Stomach (tissue), 9 donors: ENCODE measurements around the gene MC4R. TPM values are rescaled to one million over a fixed set of nuclear protein-coding genes. Genes with fewer than 3 reads are reported as not detected.

Experiments
- DNase-seq, 2 donors: peaks; one replicate each; pipeline versions ENCODE4 v3.0.0 to v3.0.0-alpha.2; 2013 to 2019
- H3K27ac ChIP-seq, 5 donors: fragments of 200-600 bp in 4 of 5; sonication (generic) in 4 of 5; one replicate each; pipeline ENCODE4 v1.5.1; 2013 to 2019; ENCODE audit warnings: mild to moderate bottlenecking in 1 of 5, moderate library complexity in 1 of 5
- H3K27me3 ChIP-seq, 3 donors: fragments of 200-600 bp; sonication (generic); one replicate each; pipeline ENCODE4 v1.5.1; 2017 to 2019; ENCODE audit warnings: mixed run types in 1 of 3
- H3K36me3 ChIP-seq, 4 donors: fragments of 200-600 bp; sonication (generic); 1 replicate in 3 of 4; 2 replicates in 1 of 4; pipeline ENCODE4 v1.5.1; 2016 to 2019
- H3K4me1 ChIP-seq, 4 donors: fragments of 200-600 bp; sonication (generic); one replicate each; pipeline ENCODE4 v1.5.1; 2016 to 2019
- H3K4me3 ChIP-seq, 4 donors: fragments of 200-600 bp; sonication (generic) in 3 of 4; one replicate each; pipeline ENCODE4 v1.5.1; 2016 to 2019; ENCODE audit warnings: mild to moderate bottlenecking in 1 of 4
- H3K9me3 ChIP-seq, 4 donors: fragments of 200-600 bp; sonication (generic); one replicate each; pipeline ENCODE4 v1.5.1; 2016 to 2019
- EP300 ChIP-seq: sonication (generic); formaldehyde crosslinking; IDR thresholded peaks from one replicate; pipeline ENCODE4 v1.6.1; 2017; ENCODE audit warnings: antibody characterized with exemption
- POLR2A ChIP-seq, 4 donors: fragments of 450-650 bp; IDR thresholded peaks; one replicate each; pipeline ENCODE4 v1.6.1; 2016; ENCODE audit warnings: antibody characterized with exemption in 4 of 4, control low read depth in 2 of 4, mild to moderate bottlenecking in 1 of 4, moderate library complexity in 1 of 4
- POLR2AphosphoS5 ChIP-seq, 3 donors: sonication (generic); formaldehyde crosslinking; IDR thresholded peaks; one replicate each; pipeline ENCODE4 v1.6.1; 2016; ENCODE audit warnings: antibody characterized with exemption in 3 of 3
- WGBS, 5 donors: extraction: QIAGEN DNeasy Blood & Tissue Kit in 3 of 5; methylation state at CpG; one replicate each; pipeline versions ENCODE4 v1.1.5 to v1.1.7; 2013 to 2018; 5-methylcytosine and 5-hydroxymethylcytosine counted together
- intact Hi-C: fragments of 100-400 bp; cut with DNase I; formaldehyde crosslinking; loops from one replicate; pipeline ENCODE4 v1.15.1; 2023; ENCODE audit warnings: low total_unique reads
- polyA plus RNA-seq, 3 donors: library from polyadenylated mRNA; stranded (reverse); fragments of 200-250 nt; gene quantifications; one replicate each; pipeline ENCODE4 v1.2.3, GENCODE V29; 2013
- total RNA-seq, 5 donors: library from RNA; depleted of rRNA; stranded (reverse); fragments of >200 nt; gene quantifications; one replicate each; pipeline versions ENCODE4 v1.1.0 to v1.2.3, GENCODE V29; 2014 to 2016
- TF ChIP-seq, protein P1 (sequence below), 7 experiments: fragments of 450-650 bp in 4 of 7; fragments of 200-600 bp in 3 of 7; sonication (generic) in 3 of 7; IDR thresholded peaks; one replicate each; pipeline ENCODE4 v1.5.1; 2016 to 2019; ENCODE audit warnings: antibody characterized with exemption in 7 of 7, control low read depth in 2 of 7, mild to moderate bottlenecking in 1 of 7
- donor health status: healthy with polysubstance abuse.
- donor health status: Bipolar disorder and iron deficiency.
- donor health status: healthy.

Gene MC4R
- total and polyA plus RNA-seq, 8 donors = 0.73 TPM; not detected in 7

DNA sequence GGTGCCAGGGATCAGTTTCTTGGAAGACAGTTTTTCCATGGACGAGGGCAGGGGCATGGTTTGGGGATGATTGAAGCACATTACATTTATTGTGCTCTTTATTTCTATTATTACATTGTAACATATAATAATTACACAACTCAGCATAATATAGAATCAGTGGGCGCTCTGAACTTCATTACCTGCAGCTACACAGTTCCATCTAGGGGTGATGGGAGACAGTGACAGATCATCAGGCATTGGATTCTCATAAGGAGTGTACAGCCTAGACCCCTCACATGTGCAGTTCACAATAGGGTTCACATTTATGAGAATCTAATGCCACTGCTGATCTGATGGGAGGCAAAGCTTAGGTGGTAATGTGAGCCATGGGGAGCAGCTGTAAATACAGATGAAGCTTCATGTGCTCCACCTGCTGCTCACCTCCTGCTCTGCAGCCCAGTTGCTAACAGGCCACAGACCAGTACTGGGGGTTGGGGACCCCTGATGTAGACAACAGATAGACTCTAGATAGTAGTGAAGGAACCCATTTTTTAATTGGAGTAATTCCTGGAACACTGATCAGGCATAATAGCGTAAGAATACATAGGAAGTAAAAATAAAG is 41.5 kb upstream of the MC4R start:
- TF ChIP-seq, protein P1, sequence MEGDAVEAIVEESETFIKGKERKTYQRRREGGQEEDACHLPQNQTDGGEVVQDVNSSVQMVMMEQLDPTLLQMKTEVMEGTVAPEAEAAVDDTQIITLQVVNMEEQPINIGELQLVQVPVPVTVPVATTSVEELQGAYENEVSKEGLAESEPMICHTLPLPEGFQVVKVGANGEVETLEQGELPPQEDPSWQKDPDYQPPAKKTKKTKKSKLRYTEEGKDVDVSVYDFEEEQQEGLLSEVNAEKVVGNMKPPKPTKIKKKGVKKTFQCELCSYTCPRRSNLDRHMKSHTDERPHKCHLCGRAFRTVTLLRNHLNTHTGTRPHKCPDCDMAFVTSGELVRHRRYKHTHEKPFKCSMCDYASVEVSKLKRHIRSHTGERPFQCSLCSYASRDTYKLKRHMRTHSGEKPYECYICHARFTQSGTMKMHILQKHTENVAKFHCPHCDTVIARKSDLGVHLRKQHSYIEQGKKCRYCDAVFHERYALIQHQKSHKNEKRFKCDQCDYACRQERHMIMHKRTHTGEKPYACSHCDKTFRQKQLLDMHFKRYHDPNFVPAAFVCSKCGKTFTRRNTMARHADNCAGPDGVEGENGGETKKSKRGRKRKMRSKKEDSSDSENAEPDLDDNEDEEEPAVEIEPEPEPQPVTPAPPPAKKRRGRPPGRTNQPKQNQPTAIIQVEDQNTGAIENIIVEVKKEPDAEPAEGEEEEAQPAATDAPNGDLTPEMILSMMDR (IDR thresholded peaks at IDR 0.05) = no peak
- TF ChIP-seq EP300 (no peak), POLR2AphosphoS5 (IDR thresholded peaks at IDR 0.05) (no peak), POLR2A (IDR thresholded peaks at IDR 0.05) (no peak)
- Histone ChIP-seq H3K27me3 (no peaks in the 10 kb centered on the region), H3K27ac (no peak overlapping the region), H3K4me1 (no peaks in the 10 kb centered on the region), H3K9me3 (no peaks in the 10 kb centered on the region), H3K4me3 (no peak overlapping the region), H3K36me3 (no peaks in the 10 kb centered on the region)
- DNase-seq = peak in 1 of 2 donors; percentile 6
- intact Hi-C loops = no loop called here
- 80 to 93% (median 83%) methylated on average over 3 of the region's 3 CpGs for WGBS, 5 donors

DNA sequence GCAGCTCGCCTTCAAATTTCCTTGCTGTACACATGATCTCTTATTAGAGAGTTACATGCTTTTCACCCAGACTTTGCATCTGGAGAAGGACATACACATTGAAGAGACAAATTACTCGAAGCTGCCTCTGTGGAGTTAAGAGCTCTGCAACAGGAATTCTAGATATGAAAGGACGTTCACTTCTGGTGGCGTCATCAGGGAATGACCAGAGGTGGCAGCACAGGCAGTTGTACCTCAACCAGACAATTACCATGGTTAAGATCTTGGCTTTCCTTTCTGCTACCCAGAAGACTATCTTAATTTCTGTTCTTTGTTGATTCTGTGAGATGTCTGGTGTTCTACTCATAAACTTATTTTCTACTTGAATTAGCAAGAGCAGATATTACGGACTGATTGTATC is 39.1 kb upstream of the MC4R start:
- Histone ChIP-seq H3K4me1 (no peaks in the 10 kb centered on the region), H3K9me3 (no peaks in the 10 kb centered on the region), H3K27me3 (no peaks in the 10 kb centered on the region), H3K27ac (no peak overlapping the region), H3K36me3 (no peaks in the 10 kb centered on the region), H3K4me3 (no peak overlapping the region)
- TF ChIP-seq POLR2A (IDR thresholded peaks at IDR 0.05) = no peak
- TF ChIP-seq, protein P1 (IDR thresholded peaks at IDR 0.05) = no peak
- TF ChIP-seq POLR2AphosphoS5 (IDR thresholded peaks at IDR 0.05) = no peak
- TF ChIP-seq EP300 = no peak
- WGBS, 5 donors = 63 to 67% (median 66%) methylated on average over 5 of the region's 5 CpGs
- intact Hi-C loops = no loop called here
- no peak for DNase-seq

DNA sequence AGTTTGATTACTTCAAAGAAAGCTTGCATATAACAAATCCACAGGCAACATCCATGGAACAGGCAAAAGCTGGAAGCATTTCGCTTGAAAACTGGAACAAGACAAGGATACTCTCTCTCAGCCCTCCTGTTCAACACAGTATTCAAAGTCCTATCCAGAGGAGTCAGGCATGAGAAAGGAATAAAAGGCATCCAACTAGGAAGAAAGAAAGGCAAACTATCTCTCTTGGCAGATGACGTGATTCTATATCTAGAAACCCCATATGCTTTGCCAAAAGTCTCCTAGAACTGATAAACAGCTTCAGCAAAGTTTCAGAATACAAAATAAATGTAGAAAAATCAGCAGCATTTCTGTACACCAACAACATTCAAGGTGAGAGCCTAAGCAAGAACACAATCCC is 34.1 kb upstream of the MC4R start:
- no peaks in the 10 kb centered on the region for H3K4me1 ChIP-seq
- DNase-seq = peak in 1 of 2 donors; percentile 2
- 44 to 57% (median 52%) methylated on average over 2 of the region's 2 CpGs for WGBS, 5 donors
- intact Hi-C loops = no loop called here
- H3K9me3 ChIP-seq = no peaks in the 10 kb centered on the region
- TF ChIP-seq POLR2A (IDR thresholded peaks at IDR 0.05) = no peak
- TF ChIP-seq EP300 = no peak
- TF ChIP-seq, protein P1 (IDR thresholded peaks at IDR 0.05) = no peak
- no peak for TF ChIP-seq POLR2AphosphoS5 (IDR thresholded peaks at IDR 0.05)
- H3K27me3 ChIP-seq = no peaks in the 10 kb centered on the region
- H3K4me3 ChIP-seq = no peak overlapping the region
- H3K27ac ChIP-seq = no peak overlapping the region
- H3K36me3 ChIP-seq = no peaks in the 10 kb centered on the region

DNA sequence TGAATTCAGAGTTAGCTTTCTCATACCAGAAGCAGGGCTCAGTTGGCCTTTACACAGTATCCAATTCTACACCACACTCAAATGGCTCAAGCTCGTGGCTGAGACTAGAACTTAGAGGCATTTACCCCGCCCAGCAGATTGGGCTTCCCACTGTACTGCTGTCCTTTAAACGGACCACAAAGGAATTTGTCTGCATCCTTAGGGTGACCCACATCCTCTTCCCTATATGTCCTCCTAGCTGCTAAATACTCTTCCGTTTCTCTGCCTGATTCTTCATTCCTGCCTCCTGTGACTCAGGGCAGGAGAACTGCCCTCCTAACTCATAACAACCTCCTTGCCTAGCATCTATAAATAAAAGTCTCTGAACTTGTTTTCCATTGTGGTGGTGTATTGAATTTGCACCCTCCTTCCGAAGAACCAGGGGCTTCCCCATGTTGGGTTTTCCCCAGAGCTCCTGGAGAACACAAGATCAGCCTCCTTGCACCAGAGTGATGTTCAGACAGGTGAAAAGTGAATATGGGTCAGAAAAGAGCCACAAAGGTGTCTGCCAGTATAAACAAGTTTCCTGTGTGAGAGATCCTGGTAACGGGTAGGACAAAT is 32.0 kb upstream of the MC4R start:
- intact Hi-C loops = no loop called here
- no peaks in the 10 kb centered on the region for H3K36me3 ChIP-seq
- no peak overlapping the region for H3K27ac ChIP-seq
- DNase-seq = no peak
- no peak overlapping the region for H3K4me3 ChIP-seq
- H3K4me1 ChIP-seq = no peaks in the 10 kb centered on the region
- H3K27me3 ChIP-seq = no peaks in the 10 kb centered on the region
- no peaks in the 10 kb centered on the region for H3K9me3 ChIP-seq
- TF ChIP-seq POLR2AphosphoS5 (IDR thresholded peaks at IDR 0.05) (no peak), POLR2A (IDR thresholded peaks at IDR 0.05) (no peak)
- TF ChIP-seq, protein P1 (IDR thresholded peaks at IDR 0.05) = no peak
- 56 to 70% (median 70%) methylated on average over 6 of the region's 6 CpGs for WGBS, 5 donors
